Heart left ventricle (tissue), 16 donors: ENCODE measurements around the gene SOX21. TPM values are rescaled to one million over a fixed set of nuclear protein-coding genes. Genes with fewer than 3 reads are reported as not detected.
"Not testable (repeated sequence)": the region's sequence is repeated elsewhere in the genome, so short reads cannot be mapped to it uniquely, and the experiment has no call there.

Experiments used
- ATAC-seq, 4 donors: fragments of 200-7000 bp; cut with Tn5 transposase; one replicate each; pipeline ENCODE4 v1.9.1; 2020 to 2022; ENCODE audit warnings: moderate library complexity in 4 of 4, mild to moderate bottlenecking in 3 of 4, moderate number of reproducible peaks in 1 of 4
- DNase-seq, 5 donors: peaks; one replicate each; pipeline ENCODE4 v3.0.0-alpha.2; 2020
- H3K27ac ChIP-seq, 12 donors: fragments of 200-600 bp; sonication (generic) in 4 of 12; one replicate each; pipeline versions ENCODE4 v1.5.0 to v1.8.0; 2016 to 2022; ENCODE audit warnings: mild to moderate bottlenecking in 2 of 12
- H3K27me3 ChIP-seq, 9 donors: fragments of 200-600 bp; sonication (generic) in 2 of 9; one replicate each; pipeline versions ENCODE4 v1.5.1 to v1.8.0; 2016 to 2022; ENCODE audit warnings: mild to moderate bottlenecking in 3 of 9
- H3K36me3 ChIP-seq, 9 donors: fragments of 200-600 bp; sonication (generic) in 2 of 9; one replicate each; pipeline versions ENCODE4 v1.5.0 to v1.8.0; 2018 to 2022; ENCODE audit warnings: mild to moderate bottlenecking in 2 of 9
- H3K4me1 ChIP-seq, 12 donors: fragments of 200-600 bp; sonication (generic) in 4 of 12; one replicate each; pipeline versions ENCODE4 v1.5.0 to v1.8.0; 2016 to 2022; ENCODE audit warnings: mild to moderate bottlenecking in 3 of 12
- H3K4me3 ChIP-seq, 12 donors: fragments of 200-600 bp; sonication (generic) in 4 of 12; one replicate each; pipeline versions ENCODE4 v1.5.0 to v1.8.0; 2017 to 2022; ENCODE audit warnings: mild to moderate bottlenecking in 9 of 12, moderate library complexity in 4 of 12
- H3K9me3 ChIP-seq, 12 donors: fragments of 200-600 bp; sonication (generic) in 4 of 12; one replicate each; pipeline versions ENCODE4 v1.5.0 to v1.8.0; 2016 to 2022; ENCODE audit warnings: mild to moderate bottlenecking in 1 of 12
- CTCF ChIP-seq, 12 donors: fragments of 200-600 bp; sonication (generic) in 4 of 12; IDR thresholded peaks; one replicate each; pipeline versions ENCODE4 v1.5.0 to v1.8.0; 2018 to 2022; ENCODE audit warnings: antibody characterized with exemption in 12 of 12, mild to moderate bottlenecking in 5 of 12
- POLR2A ChIP-seq, 2 donors: fragments of 450-650 bp; IDR thresholded peaks; one replicate each; pipeline ENCODE4 v1.6.1; 2017; ENCODE audit warnings: antibody characterized with exemption in 2 of 2, mild to moderate bottlenecking in 2 of 2, moderate library complexity in 2 of 2
- WGBS, 4 donors: extraction: QIAGEN DNeasy Blood & Tissue Kit in 2 of 4; methylation state at CpG; one replicate each; pipeline versions ENCODE4 v1.1.5 to v1.1.7; 2013 to 2018; 5-methylcytosine and 5-hydroxymethylcytosine counted together
- intact Hi-C, 10 donors: fragments of 100-400 bp; cut with DNase I; formaldehyde crosslinking; loops; one replicate each; pipeline versions ENCODE4 v1.11.1 to v1.14.2; 2022
- polyA plus RNA-seq, 2 donors: library from polyadenylated mRNA; stranded (reverse); fragments of 200-250 nt; gene quantifications; one replicate each; pipeline ENCODE4 v1.2.3, GENCODE V29; 2013
- total RNA-seq, 9 donors: library from RNA; depleted of rRNA in 2 of 9; stranded (reverse); fragments of >200 nt in 2 of 9; fragmentation: NEBNext Ultra II Directional in 3 of 9; extraction: Animal tissue kit (Norgen Biotek cat#: 25700) in 3 of 9; gene quantifications; one replicate each; pipeline versions ENCODE4 v1.1.0 to v1.2.4, GENCODE V29; 2016 to 2023
- donor health status: ischemic (EF 13 %, LVEDD 7.1; RV severe dilation, severe dysfunction).
- donor health status: healthy with polysubstance abuse.
- donor health status: DM: no; HTN: yes; CAD: no.
- donor health status: DM: no; HTN: no; CAD: no.
- donor health status: ischemic (EF 25% LVEDD 6.9; RV normal size, moderate dysfunction).
- donor health status: ischemic (EF 25% LVEDD 5.7; RV mildly dilated, moderate dysfunction).
- donor health status: healthy.
- donor health status: DM: yes; HTN: yes; CAD: no.
- donor health status: ischemic (EF 35%, LVEDD 5.7; RV mildly dilated, moderate dysfunction).
- donor health status: nonischemic (EF 11% LVEDD 7.7; RV severe dilation, severe dysfunction).
- donor health status: DM: yes; HTN: yes; CAD: no.
- donor health status: PGD.
- donor health status: ischemic (EF 29% LVEDD 5.4; RV normal size, mild dysfunction).
- donor health status: nonischemic (EF 23%, LVEDD 6.1; RV moderate dilation, normal function).

The SOX21 gene
- total and polyA plus RNA-seq, 11 donors = not detected

GRCh38 chr13:94731028-94731427 is 18.7 kb upstream of the SOX21 start:
- H3K4me1 ChIP-seq = no peaks in the 10 kb centered on the region
- H3K4me3 ChIP-seq = no peak overlapping the region
- no peaks in the 10 kb centered on the region for H3K27me3 ChIP-seq
- ATAC-seq (no peak), DNase-seq (no peak)
- peaks cover 0 to 16% (median 6%) of the 10 kb centered on the region in 12 donors for H3K9me3 ChIP-seq
- intact Hi-C loops = no loop called here
- WGBS, 4 donors = 90 to 95% (median 92%) methylated on average over 3 of the region's 3 CpGs
- TF ChIP-seq CTCF (IDR thresholded peaks at IDR 0.05) (no peak), POLR2A (IDR thresholded peaks at IDR 0.05) (no peak)
- no peak overlapping the region for H3K27ac ChIP-seq
- H3K36me3 ChIP-seq = no peaks in the 10 kb centered on the region

GRCh38 chr13:94729941-94730340 is 17.6 kb upstream of the SOX21 start:
- DNase-seq, H3K36me3 ChIP-seq, H3K4me3 ChIP-seq, H3K4me1 ChIP-seq, ATAC-seq, H3K27me3 ChIP-seq, H3K27ac ChIP-seq, intact Hi-C loops: not testable (repeated sequence)
- 78 to 95% (median 82%) methylated on average over 1 of the region's 1 CpG for WGBS, 4 donors
- peaks cover 0 to 21% (median 7%) of the 10 kb centered on the region in 12 donors for H3K9me3 ChIP-seq

- TF ChIP-seq POLR2A (IDR thresholded peaks at IDR 0.05) (no peak), CTCF (IDR thresholded peaks at IDR 0.05) (no peak)
- Histone ChIP-seq H3K4me3 (no peak overlapping the region), H3K9me3 (peaks cover 0 to 21% (median 7%) of the 10 kb centered on the region in 12 donors), H3K27me3 (peaks cover 0 to 23% (median 3%) of the 10 kb centered on the region in 9 donors), H3K27ac (no peak overlapping the region), H3K4me1 (no peaks in the 10 kb centered on the region), H3K36me3 (no peaks in the 10 kb centered on the region)
- intact Hi-C loops = no loop called here
- 67 to 88% (median 79%) methylated on average over 1 of the region's 1 CpG for WGBS, 4 donors
- DNase-seq = no peak
- no peak for ATAC-seq
These were observed 14.1 kb upstream of the SOX21 start for GRCh38 chr13:94726425-94726824.

- Histone ChIP-seq H3K4me3 (no peak overlapping the region), H3K27ac (no peak overlapping the region), H3K27me3 (peaks cover 0 to 38% (median 6%) of the 10 kb centered on the region in 9 donors), H3K36me3 (no peaks in the 10 kb centered on the region), H3K9me3 (peaks cover 0 to 20% (median 7%) of the 10 kb centered on the region in 12 donors), H3K4me1 (no peaks in the 10 kb centered on the region)
- TF ChIP-seq CTCF (IDR thresholded peaks at IDR 0.05) = no peak
- no peak for TF ChIP-seq POLR2A (IDR thresholded peaks at IDR 0.05)
- WGBS, 4 donors = 39 to 44% (median 39%) methylated on average over 9 of the region's 9 CpGs
- ATAC-seq (no peak), DNase-seq (no peak)
- intact Hi-C loops = no loop called here
These were observed 10.4 kb upstream of the SOX21 start for GRCh38 chr13:94722609-94723345.

GRCh38 chr13:94718697-94719096 is 6.4 kb upstream of the SOX21 start:
- H3K4me3 ChIP-seq, H3K4me1 ChIP-seq, H3K36me3 ChIP-seq, H3K27ac ChIP-seq, ATAC-seq, H3K9me3 ChIP-seq, intact Hi-C loops, DNase-seq: not testable (repeated sequence)
- WGBS, 4 donors = 83 to 100% (median 91%) methylated on average over 1 of the region's 1 CpG
- peaks cover 6 to 75% (median 28%) of the 10 kb centered on the region in 9 donors for H3K27me3 ChIP-seq
